ENCODE data around the gene MYLK. TPM values are rescaled to one million over a fixed set of nuclear protein-coding genes. Genes with fewer than 3 reads are reported as not detected.
"Not testable (repeated sequence)": the region's sequence is repeated elsewhere in the genome, so short reads cannot be mapped to it uniquely, and the experiment has no call there.

The MYLK gene
- polyA plus RNA-seq, 1 donor (not counting 4 experiments of a cell fraction or from before 2014, with no cell fraction given): 7.8 TPM

GRCh38 chr3:123606527-123606926 is 277.6 kb downstream of the MYLK start:
- no peak for TF ChIP-seq EZH2 (IDR thresholded peaks at IDR 0.05; ENCODE audit: low read length)
- TF ChIP-seq CTCF (optimal IDR thresholded peaks at IDR 0.05 in 1 of 3, IDR thresholded peaks at IDR 0.05 in 1 of 3, conservative IDR thresholded peaks at IDR 0.05 in 1 of 3; ENCODE audit: extremely low read depth in 1 of 3, insufficient read depth in 2 of 3, low read length in 3 of 3): no peak
- H4K20me1 ChIP-seq (ENCODE audit: control insufficient read depth, extremely low read depth, insufficient read depth, low read length): peaks cover 2% of the 10 kb centered on the region
- dilution Hi-C loops (cut with MboI; ENCODE audit: extremely low pct_ligation_motif_present, low sequenced_read_pairs): no loop called here
- H3K4me1 ChIP-seq (ENCODE audit: control insufficient read depth, extremely low read depth, insufficient read depth, low read length): peaks cover 41% of the 10 kb centered on the region
- no peak overlapping the region for H3K4me2 ChIP-seq (ENCODE audit: control insufficient read depth, extremely low read depth, insufficient read depth, low read depth, low read length)
- H3K27me3 ChIP-seq (ENCODE audit: control insufficient read depth, extremely low read depth, insufficient read depth, low read length): no peaks in the 10 kb centered on the region
- H3K27ac ChIP-seq (ENCODE audit: control insufficient read depth, insufficient read depth, low read length): peak overlapping the region; percentile 82
- H3K9me3 ChIP-seq (ENCODE audit: control insufficient read depth, low read depth, low read length): no peaks in the 10 kb centered on the region
- peaks cover 3 to 4% of the 10 kb centered on the region in 2 experiments for H3K36me3 ChIP-seq (ENCODE audit: control insufficient read depth in 2 of 2, extremely low read depth in 1 of 2, insufficient read depth in 2 of 2, low read length in 2 of 2)
- H3K4me3 ChIP-seq (ENCODE audit: control insufficient read depth in 2 of 3, extremely low read depth in 1 of 3, insufficient read depth in 2 of 3, low read depth in 1 of 3, low read length in 3 of 3): no peak overlapping the region
- FAIRE-seq (no peak), DNase-seq (ENCODE audit: low read depth, low spot score) (no peak)
- H3K79me2 ChIP-seq (ENCODE audit: control insufficient read depth, insufficient read depth, low read length): peaks cover 2% of the 10 kb centered on the region
- no peak overlapping the region for H2AFZ ChIP-seq (ENCODE audit: control insufficient read depth, low read length)
- no peaks in the 10 kb centered on the region for H3K9me1 ChIP-seq (ENCODE audit: control insufficient read depth, extremely low read depth, insufficient read depth, low read length)
- H3K9ac ChIP-seq (ENCODE audit: control insufficient read depth, extremely low read depth, insufficient read depth, low read length): no peak overlapping the region

- TF ChIP-seq CTCF (optimal IDR thresholded peaks at IDR 0.05 in 1 of 3, IDR thresholded peaks at IDR 0.05 in 1 of 3, conservative IDR thresholded peaks at IDR 0.05 in 1 of 3; ENCODE audit: extremely low read depth in 1 of 3, insufficient read depth in 2 of 3, low read length in 3 of 3): no peak
- TF ChIP-seq EZH2 (IDR thresholded peaks at IDR 0.05; ENCODE audit: low read length): no peak
- H4K20me1 ChIP-seq (ENCODE audit: control insufficient read depth, extremely low read depth, insufficient read depth, low read length): peaks cover 2% of the 10 kb centered on the region
- H3K4me3 ChIP-seq (ENCODE audit: control insufficient read depth in 2 of 3, extremely low read depth in 1 of 3, insufficient read depth in 2 of 3, low read depth in 1 of 3, low read length in 3 of 3): no peak overlapping the region
- H3K36me3 ChIP-seq (ENCODE audit: control insufficient read depth in 2 of 2, extremely low read depth in 1 of 2, insufficient read depth in 2 of 2, low read length in 2 of 2): peaks cover 3 to 4% of the 10 kb centered on the region in 2 experiments
- H3K79me2 ChIP-seq (ENCODE audit: control insufficient read depth, insufficient read depth, low read length): peaks cover 2% of the 10 kb centered on the region
- dilution Hi-C loops (cut with MboI; ENCODE audit: extremely low pct_ligation_motif_present, low sequenced_read_pairs): no loop called here
- H3K9me1 ChIP-seq (ENCODE audit: control insufficient read depth, extremely low read depth, insufficient read depth, low read length): no peaks in the 10 kb centered on the region
- no peak overlapping the region for H2AFZ ChIP-seq (ENCODE audit: control insufficient read depth, low read length)
- peak overlapping the region; percentile 82 for H3K27ac ChIP-seq (ENCODE audit: control insufficient read depth, insufficient read depth, low read length)
- peak; percentile 92 for FAIRE-seq
- peaks cover 49% of the 10 kb centered on the region for H3K4me1 ChIP-seq (ENCODE audit: control insufficient read depth, extremely low read depth, insufficient read depth, low read length)
- no peak for DNase-seq (ENCODE audit: low read depth, low spot score)
- H3K4me2 ChIP-seq (ENCODE audit: control insufficient read depth, extremely low read depth, insufficient read depth, low read depth, low read length): peak overlapping the region; percentile 27
- no peaks in the 10 kb centered on the region for H3K9me3 ChIP-seq (ENCODE audit: control insufficient read depth, low read depth, low read length)
- peak overlapping the region; percentile 30 for H3K9ac ChIP-seq (ENCODE audit: control insufficient read depth, extremely low read depth, insufficient read depth, low read length)
- no peaks in the 10 kb centered on the region for H3K27me3 ChIP-seq (ENCODE audit: control insufficient read depth, extremely low read depth, insufficient read depth, low read length)
Measured at GRCh38 chr3:123605789-123606234, 278.3 kb downstream of the MYLK start.

GRCh38 chr3:123603153-123603552 is 281.0 kb downstream of the MYLK start:
- FAIRE-seq; H2AFZ ChIP-seq (ENCODE audit: control insufficient read depth, low read length); dilution Hi-C loops (cut with MboI; ENCODE audit: extremely low pct_ligation_motif_present, low sequenced_read_pairs); H3K9me1 ChIP-seq (ENCODE audit: control insufficient read depth, extremely low read depth, insufficient read depth, low read length); H3K4me3 ChIP-seq (ENCODE audit: control insufficient read depth in 2 of 3, extremely low read depth in 1 of 3, insufficient read depth in 2 of 3, low read depth in 1 of 3, low read length in 3 of 3); H3K36me3 ChIP-seq (ENCODE audit: control insufficient read depth in 2 of 2, extremely low read depth in 1 of 2, insufficient read depth in 2 of 2, low read length in 2 of 2); H3K79me2 ChIP-seq (ENCODE audit: control insufficient read depth, insufficient read depth, low read length); H3K27me3 ChIP-seq (ENCODE audit: control insufficient read depth, extremely low read depth, insufficient read depth, low read length); H3K4me2 ChIP-seq (ENCODE audit: control insufficient read depth, extremely low read depth, insufficient read depth, low read depth, low read length); H4K20me1 ChIP-seq (ENCODE audit: control insufficient read depth, extremely low read depth, insufficient read depth, low read length); DNase-seq (ENCODE audit: low read depth, low spot score); H3K9me3 ChIP-seq (ENCODE audit: control insufficient read depth, low read depth, low read length); H3K27ac ChIP-seq (ENCODE audit: control insufficient read depth, insufficient read depth, low read length); H3K9ac ChIP-seq (ENCODE audit: control insufficient read depth, extremely low read depth, insufficient read depth, low read length): not testable (repeated sequence)
- peaks cover 54% of the 10 kb centered on the region for H3K4me1 ChIP-seq (ENCODE audit: control insufficient read depth, extremely low read depth, insufficient read depth, low read length)

Data from keratinocyte (primary cell).